DMS53 treated with DMSO at 0.1 percent for 48 hours (cell line): Measurements from ENCODE around the gene PSMD9.
A peak's percentile ranks its signal among the peaks of the same experiment; 100 is the strongest.
"Not testable (repeated sequence)": the region's sequence is repeated elsewhere in the genome, so short reads cannot be mapped to it uniquely, and the experiment has no call there.

Experiments
- DNase-seq: peaks from one replicate; lab custom pipeline; 2025; ENCODE audit not compliant: unreplicated experiment; lab: John Stamatoyannopoulos, UW

PSMD9 gene

DNA sequence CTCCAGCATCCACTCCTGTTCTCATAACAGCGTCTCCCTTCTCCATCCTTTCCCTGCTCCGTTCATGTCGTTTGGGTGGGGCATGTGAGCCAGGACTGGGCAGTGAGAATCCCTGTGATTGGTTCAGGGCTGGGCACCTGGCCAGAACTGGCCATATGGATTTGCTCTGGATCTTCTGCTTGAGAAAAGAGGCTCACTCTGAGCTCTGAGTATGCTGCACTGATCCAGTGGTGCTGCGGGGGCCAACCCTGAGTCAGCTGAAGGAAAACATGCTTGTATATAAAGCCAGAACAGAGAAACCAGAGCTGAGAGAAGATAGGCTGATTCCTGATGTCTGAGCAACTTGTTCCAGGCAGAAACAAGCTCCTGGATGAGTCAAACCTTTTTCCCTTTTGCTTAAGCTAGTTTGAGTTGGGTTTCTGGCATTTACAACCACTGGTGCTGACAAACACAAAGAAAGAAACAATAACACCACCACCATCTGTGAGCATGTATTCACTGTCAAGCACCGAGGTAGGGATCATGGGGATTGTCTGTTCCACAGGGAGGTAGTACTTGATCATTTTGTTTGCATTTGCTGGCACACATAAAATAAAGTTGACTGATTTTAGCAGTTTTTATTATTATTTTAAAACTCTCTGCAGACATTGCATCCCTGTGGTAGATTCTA lies 15.9 kb upstream of the PSMD9 start:
- no peak for DNase-seq

DNA sequence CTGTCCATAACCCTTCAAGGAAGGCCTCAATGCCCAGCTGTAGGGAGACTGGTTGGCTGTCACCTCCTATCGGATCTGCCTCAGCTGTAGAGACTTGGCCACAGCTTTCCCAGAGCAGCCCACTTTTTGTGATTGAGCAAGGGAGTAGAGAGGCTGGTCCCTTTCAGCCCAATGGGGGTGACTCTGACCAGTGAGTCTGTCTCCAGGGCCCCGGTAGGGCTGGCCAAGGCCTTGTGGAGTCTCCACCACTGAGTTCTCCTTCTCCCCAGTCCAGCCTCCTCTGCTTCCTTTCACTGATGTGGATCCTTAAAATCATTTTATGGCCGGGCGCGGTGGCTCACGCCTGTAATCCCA lies 15.4 kb upstream of the PSMD9 start:
- no peak for DNase-seq

DNA sequence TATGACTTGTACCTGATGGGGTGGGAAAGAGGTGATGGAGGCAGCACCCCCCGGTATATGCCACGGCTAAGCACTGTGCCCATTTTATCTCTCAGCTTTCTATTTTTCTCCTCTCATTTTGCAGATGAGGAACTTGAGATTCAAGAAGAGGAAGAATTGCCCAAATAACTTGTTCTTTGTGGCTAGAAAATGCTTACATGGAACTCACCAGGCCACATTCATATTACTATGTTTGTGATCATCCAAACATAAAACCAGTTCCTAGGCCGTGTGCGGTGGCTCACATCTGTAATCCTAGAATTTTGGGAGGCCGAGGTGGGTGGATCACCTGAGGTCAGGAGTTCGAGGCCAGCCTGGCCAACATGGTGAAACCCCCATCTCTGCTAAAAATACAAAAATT lies 14.5 kb upstream of the PSMD9 start:
- no peak for DNase-seq

DNA sequence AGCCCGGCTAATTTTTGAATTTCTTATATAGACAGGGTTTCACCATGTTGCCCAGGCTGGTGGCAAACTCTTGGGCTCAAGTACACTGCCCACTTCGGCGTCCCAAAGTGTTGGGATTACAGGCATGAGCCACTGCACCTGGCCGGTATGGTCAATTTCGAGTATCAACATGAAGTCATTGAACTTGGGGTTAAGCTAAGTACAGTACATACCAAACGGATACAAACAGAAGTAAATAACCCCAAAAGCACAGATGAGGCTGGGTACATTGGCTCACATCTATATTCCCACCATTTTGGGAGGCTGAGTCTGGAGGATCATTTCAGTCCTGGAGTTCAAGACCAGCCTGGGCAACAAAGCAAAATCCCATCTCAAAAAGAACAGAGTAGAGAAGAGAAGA lies 13.0 kb upstream of the PSMD9 start:
- DNase-seq = no peak

DNA sequence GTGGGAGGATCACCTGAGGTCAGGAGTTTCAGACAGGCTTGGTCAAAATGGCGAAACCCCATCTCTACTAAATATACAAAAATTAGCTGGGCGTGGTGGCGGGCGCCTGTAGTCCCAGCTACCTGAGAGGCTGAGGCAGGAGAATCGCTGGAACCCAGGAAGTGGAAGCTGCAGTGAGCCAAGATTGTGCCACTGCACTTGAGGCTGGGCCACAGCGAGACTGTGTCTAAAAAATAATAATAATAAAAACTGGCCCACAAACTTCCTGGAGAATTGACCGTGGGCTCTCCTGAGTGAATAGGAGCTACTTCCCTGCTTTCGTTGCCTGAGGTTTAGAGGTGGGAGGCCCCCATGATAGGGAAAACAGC lies 12.5 kb upstream of the PSMD9 start:
- not testable (repeated sequence) for DNase-seq

DNA sequence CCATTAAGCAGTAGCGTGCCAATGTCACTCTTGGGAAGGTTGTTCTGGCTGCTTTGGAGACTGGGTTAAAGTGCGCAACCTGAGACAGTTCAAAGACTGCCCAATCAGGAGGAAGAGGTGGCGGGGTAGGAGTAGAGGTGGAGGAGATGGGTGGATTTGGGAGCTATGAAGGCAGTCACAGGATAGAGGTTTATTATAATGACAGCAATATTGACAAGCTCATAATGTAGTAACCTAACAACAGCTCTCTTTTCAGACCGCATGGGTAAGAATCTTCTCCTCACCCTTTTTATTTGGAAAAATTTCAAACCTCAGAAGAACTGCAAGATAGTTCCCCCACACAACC lies 5.3 kb upstream of the PSMD9 start:
- DNase-seq = no peak

DNA sequence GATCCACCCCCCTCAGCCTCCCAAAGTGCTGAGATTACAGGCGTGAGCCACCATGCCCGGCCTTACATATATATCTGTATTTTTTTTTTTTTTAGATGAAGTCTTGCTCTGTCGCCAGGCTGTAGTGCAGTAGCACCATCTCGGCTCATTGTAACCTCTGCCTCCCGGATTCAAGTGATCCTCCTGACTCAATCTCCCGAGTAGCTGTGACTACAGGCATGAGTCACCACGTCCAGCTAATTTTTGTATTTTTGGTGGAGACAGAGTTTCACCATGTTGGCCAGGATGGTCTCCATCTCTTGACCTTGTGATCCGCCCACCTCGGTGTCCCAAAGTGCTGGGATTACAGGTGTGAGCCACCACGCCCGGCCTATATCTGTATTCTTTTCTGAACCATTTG lies 3.5 kb upstream of the PSMD9 start:
- not testable (repeated sequence) for DNase-seq

DNA sequence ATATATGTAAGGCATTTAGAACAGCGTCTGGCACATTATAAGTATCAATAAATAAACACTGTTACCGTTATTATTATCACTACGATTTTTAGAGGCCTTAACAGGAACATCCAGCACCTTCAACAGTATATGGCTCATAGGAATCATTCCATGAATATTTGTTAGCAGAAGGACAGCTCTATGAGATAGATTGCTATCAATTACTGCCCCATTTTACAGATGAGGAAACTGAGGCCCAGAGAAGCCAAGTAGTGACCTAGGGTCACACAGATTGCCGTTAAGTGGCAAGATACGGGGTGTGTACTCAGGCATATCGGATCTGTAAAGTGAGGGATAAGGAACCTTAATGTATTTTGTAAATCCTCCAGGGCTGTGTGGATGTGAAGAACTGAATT lies 510 bp upstream of the PSMD9 start:
- no peak for DNase-seq

DNA sequence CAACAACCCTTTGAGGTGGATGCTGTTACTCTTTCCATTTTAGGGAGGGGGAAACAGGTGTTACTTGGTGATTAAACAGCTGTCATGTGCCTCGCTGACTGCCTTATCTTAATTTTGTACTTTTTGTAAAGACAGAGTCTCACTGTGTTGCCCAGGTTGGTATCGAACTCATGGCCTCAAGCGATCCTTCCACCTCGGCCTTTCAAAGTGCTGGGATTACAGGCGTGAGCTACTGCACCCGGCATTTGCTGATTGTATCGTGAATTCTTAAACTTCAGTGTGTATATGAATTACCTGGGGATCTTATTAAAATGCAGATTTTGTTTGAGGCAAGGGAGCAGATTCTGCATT lies 659 bp downstream of the PSMD9 start:
- DNase-seq = no peak

DNA sequence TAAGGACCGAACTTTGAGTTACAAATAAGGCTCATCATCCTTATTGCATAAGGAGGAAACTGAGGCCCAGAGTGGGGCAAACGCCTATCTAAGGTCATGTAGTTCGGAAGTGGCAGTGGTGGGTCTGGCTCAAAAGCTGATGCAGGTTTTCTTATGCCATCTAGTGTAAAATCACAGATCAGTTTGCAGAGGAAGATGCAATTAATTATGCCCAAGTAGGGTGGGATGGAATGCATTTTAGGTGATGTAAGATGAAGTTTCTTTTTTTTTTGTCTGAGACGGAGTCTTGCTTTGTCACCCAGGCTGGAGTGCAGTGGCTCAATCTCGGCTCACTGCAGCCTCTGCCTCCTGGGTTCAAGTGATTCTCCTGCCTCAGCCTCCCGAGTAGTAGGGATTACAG lies 1.1 kb downstream of the PSMD9 start:
- not testable (repeated sequence) for DNase-seq

DNA sequence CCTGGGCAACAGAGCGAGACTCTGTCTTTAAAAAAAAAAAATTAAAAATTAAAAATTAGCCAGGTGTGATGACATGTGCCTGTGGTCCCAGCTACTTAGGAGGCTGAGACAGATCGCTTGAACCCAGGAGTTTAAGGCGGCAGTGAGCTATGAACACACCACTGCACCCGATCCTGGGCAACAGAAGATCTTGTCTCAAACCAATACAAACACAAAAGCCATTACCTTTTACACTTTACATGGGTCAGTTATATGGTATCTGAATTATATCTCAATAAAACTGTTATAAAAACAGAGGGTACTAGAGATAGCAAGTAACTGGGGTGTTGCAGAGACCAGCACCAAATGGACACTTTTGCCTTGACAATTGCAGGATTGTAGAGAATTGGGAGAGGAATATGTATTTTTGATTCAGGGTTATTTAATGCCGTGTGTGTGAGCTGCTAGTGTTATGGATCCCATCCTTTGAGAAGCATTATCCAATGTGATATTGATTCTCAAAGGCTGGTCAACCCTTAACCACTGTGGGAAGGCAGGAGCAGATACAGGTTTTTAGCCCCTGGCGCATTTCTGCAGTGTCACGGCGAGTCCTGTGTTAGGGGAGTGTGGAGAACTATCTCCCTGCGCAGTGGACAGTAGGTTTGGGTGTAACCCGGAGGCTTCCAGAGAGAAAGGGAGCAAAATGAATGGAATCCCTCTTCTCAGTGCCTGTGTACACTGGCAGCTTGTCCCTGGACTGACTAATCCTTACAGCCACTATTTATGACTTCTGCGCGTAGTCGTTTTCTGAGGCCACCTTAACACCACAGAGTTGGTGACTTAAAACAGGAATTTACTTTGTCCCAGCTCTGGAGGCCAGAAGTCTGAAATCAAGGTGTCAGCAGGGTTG lies 4.3 kb downstream of the PSMD9 start:
- DNase-seq = no peak

DNA sequence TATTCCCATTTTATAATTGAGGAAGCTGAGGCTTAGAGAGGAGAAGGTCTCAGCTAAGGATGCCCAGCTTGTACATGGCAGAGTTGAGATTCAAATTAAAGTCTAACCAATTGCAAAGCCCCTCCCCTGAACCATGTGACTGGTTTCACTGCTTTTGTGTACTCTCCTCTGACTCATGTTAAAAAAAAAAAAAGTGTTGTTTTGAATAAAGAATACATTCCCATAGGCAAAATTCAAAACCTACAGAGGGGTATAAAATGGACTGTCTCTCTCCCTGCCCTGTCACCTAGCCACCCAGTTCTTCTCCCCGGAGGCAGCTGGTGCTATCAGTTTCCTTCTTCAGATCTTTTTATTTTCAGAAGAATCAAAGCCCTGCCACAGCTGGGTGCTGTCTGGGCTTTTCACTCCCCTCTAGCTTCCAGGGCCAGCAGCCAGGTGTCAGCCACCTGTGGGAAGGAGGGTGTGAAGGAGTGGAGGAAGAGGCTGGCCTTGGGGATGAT lies 5.4 kb downstream of the PSMD9 start:
- DNase-seq = peak; percentile 61

DNA sequence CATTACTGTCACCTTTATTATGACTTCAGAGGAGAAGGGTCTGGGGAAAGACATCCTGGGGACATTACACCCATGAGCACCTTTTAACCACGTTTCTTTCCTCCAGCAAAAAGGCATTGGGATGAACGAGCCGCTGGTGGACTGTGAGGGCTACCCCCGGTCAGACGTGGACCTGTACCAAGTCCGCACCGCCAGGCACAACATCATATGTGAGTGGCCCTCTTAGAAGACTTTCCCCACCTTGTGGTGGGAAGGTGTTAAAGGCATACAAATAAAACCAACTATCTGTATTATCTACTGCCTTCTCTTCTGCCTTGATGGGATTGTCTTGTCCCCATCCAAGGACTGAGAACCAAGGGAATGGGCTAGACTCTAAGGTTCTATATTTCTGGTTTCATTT lies 6.0 kb downstream of the PSMD9 start:
- no peak for DNase-seq

DNA sequence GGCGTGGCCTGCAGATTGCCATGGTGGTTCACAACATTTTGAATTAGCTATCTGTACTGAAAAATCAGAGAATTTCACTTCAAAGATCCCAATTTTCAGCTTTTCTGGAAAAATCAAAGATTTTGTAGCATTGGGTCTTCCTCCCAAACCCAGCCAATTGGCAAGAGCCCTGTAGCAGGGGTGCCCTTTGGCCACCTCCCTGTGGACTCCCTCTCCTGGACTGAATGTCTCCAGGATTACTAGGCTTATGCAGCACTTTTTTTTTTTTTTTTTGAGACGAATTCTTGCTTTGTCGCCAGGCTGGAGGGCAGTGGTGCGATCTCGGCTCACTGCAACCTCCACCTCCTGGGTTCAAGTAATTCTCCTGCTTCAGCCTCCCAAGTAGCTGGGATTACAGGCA lies 9.7 kb downstream of the PSMD9 start:
- no peak for DNase-seq

DNA sequence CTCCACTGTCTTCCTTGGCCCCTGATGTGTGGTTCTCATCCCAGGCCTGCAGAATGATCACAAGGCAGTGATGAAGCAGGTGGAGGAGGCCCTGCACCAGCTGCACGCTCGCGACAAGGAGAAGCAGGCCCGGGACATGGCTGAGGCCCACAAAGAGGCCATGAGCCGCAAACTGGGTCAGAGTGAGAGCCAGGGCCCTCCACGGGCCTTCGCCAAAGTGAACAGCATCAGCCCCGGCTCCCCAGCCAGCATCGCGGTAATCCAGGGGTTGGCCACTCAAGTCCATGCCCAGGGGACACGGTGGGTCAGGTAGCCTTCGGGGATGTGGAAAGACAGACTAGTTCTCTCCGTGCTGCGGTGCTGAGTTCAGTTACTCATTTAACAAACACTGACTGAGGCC lies 11.0 kb downstream of the PSMD9 start:
- DNase-seq = no peak

DNA sequence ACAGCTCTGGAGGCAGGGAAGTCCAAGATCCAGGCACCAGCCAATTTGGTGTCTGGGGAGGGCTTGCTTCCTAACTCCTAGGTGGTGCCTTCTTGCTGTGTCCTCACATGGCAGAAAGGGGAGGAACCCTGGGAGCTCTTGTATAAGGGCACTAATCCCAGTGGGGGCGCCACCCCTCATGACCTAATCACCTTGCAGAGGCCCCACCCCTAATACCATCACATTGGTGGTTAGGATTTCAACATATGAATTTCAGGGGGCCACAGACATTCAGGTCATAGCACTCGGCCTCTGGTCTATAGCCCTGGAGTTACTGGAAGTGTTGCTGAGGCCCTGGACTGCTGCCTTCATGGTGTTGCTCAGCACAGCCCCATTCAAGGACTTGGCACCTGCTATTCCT lies 14.6 kb downstream of the PSMD9 start:
- DNase-seq = no peak

DNA sequence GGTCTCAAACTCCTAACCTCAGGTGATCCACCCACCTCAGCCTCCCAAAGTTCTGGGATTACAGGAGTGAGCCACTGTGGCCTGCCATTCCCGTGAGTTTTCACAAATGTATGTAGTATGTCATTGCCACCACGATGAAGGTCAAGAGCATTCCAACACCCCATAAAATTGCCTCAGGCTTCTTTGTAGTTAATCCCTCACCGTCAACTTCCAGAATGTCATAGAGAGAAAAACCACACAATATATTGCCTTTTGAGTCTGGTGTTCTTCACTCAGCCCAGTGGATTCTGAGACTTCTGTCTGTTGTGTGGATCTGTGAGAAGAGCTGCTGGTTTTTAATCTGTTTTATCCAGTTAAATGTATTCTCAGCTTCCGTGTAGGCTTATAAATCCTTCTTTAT lies 17.2 kb downstream of the PSMD9 start:
- no peak for DNase-seq

DNA sequence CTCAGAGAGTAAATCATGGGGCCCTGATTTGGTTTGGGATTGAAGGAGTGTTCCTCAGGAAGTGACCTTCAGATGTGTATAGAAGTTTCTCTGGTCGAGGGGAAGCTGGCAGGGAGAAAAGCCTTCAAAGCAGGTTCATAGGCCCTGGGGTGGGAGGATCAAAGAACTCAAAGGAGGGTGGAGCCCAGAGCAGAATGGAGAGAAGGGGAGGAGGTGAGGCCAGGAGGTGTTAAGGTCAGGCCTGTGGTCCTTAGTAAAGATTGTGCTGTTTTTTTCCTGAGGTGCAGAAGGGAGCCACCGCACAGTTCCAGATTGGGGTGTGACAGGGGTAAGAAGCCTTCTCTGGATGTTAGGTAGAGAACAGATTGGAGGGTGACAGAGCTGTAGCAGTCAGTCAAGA lies 20.1 kb downstream of the PSMD9 start:
- no peak for DNase-seq

DNA sequence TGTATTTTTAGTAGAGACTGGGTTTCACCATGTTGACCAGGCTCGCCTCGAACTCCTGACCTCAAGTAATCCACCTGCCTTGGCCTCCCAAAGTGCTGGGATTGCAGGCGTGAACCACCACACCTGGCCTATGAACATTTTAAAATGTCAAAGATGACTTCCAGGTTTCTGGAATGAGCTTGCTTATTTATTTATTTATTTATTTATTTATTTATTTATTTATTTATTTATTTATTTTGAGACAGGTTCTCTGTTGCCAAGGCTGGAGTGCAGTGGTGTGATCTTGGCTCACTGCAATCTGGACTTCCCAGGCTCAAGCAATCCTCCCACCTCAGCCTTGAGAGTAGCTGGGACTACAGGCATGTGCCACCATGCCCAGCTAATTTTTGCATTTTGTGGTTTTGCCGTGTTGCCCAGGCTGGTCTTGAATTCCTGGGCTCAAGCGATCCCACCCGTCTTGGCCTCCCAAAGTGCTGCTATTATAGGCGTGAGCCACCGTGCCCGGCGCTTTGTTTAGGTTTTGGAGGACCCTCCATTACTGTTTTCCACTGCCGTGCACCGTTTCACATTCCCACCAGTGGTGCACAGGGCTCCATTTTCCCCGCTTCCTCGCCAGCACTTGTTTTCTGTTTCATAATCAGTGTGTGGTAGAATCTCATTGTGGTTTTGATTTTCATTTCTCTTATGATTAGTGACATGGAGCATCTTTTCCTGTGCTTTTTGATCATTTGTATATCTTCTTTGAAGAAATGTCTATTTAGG lies 23.4 kb downstream of the PSMD9 start:
- DNase-seq = no peak

DNA sequence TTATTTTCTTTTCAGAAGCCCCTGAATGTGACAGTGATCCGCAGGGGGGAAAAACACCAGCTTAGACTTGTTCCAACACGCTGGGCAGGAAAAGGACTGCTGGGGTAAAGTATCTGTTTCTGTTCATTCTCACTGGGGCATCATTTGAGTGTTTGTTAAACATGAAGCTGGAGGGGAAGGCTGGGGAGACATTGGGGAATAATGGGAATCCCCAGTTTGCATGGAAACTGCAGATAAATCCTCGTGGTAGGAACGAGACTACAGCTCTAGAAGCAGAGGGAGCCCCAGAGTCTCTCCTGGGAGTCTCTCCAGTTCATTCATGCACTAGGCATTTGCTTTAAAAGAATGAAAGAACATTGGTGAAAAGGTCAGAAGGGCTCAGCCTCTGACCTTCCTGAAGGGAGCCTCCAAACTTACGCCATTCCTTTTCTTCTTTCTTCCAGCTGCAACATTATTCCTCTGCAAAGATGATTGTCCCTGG lies 27.3 kb downstream of the PSMD9 start:
- DNase-seq = no peak

DNA sequence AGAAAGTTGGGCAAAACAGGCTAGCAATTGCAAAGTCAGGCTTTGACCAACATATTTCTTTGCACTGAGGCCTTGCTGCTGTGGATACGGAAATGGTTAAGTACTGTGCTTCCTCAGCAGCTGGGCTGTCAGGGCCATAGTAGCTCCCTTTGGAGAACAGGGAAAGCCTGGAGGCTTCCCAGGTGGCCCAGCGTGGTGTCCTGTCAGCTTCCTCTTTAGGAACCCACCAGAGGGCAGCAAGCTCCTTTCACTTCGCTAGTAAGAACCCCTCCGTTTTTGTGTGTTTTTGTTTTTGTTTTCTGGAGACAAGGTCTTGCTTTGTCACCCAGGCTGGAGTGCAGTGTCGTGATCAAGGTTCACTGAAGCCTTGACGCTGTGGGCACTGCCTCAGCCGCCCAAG lies 28.1 kb downstream of the PSMD9 start:
- no peak for DNase-seq
